ENCODE results near the gene PLEKHH3.

DNA sequence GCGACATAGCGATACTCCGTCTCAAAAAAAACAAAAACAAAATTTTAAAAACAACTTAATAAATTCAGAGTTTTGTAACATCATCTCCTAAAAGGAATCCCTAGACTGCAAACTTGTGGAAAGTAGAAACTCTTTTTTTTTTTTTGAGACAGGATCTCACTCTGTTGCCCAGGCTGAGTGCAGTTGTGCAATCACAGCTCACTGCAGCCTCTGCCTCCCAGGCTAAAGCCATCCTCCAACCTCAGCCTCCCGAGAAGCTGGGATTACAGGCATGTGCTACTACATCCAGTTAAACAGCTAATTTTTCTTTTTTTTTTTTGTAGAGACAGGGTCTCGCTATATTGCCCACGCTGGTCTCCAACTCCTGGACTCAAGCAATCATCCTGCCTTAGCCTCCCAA, 48.3 kb upstream of the PLEKHH3 start:
- TF ChIP-seq, protein P1, sequence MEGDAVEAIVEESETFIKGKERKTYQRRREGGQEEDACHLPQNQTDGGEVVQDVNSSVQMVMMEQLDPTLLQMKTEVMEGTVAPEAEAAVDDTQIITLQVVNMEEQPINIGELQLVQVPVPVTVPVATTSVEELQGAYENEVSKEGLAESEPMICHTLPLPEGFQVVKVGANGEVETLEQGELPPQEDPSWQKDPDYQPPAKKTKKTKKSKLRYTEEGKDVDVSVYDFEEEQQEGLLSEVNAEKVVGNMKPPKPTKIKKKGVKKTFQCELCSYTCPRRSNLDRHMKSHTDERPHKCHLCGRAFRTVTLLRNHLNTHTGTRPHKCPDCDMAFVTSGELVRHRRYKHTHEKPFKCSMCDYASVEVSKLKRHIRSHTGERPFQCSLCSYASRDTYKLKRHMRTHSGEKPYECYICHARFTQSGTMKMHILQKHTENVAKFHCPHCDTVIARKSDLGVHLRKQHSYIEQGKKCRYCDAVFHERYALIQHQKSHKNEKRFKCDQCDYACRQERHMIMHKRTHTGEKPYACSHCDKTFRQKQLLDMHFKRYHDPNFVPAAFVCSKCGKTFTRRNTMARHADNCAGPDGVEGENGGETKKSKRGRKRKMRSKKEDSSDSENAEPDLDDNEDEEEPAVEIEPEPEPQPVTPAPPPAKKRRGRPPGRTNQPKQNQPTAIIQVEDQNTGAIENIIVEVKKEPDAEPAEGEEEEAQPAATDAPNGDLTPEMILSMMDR (conservative IDR thresholded peaks at IDR 0.05; ENCODE audit: low read length), result no peak
- no peak for TF ChIP-seq EZH2phosphoT487 (IDR thresholded peaks at IDR 0.05; ENCODE audit: borderline replicate concordance)

Data from Loucy (cell line).